ENCODE results near the gene SPANXN2. TPM values are rescaled to one million over a fixed set of nuclear protein-coding genes. Genes with fewer than 3 reads are reported as not detected.
"Not testable (repeated sequence)": the region's sequence is repeated elsewhere in the genome, so short reads cannot be mapped to it uniquely, and the experiment has no call there.

The SPANXN2 gene
- not detected for total RNA-seq
- long read RNA-seq: 0 reads

- H3K4me3 ChIP-seq; H3K4me1 ChIP-seq; intact Hi-C loops (cut with micrococcal nuclease); DNase-seq; H3K27me3 ChIP-seq (ENCODE audit: low read depth); H3K9me3 ChIP-seq (replicated peaks); H3K36me3 ChIP-seq; H3K27ac ChIP-seq (replicated peaks): not testable (repeated sequence)
These were observed at the start of gene SPANXN2 for GRCh38 chrX:143720652-143721051. Gene SPANXN2 (minus strand): TSS chrX:143720752. CDS start chrX:143720668, 84 bp downstream.

GRCh38 chrX:143768976-143769375 is 48.4 kb upstream of the SPANXN2 start:
- DNase-seq: no peak
- Histone ChIP-seq H3K27ac (replicated peaks) (no peak overlapping the region), H3K36me3 (no peaks in the 10 kb centered on the region), H3K4me1 (no peaks in the 10 kb centered on the region), H3K4me3 (no peak overlapping the region), H3K27me3 (ENCODE audit: low read depth) (no peaks in the 10 kb centered on the region), H3K9me3 (replicated peaks) (no peaks in the 10 kb centered on the region)
- no peak for TF ChIP-seq CTCF (IDR thresholded peaks at IDR 0.05; ENCODE audit: borderline replicate concordance)
- intact Hi-C loops (cut with micrococcal nuclease): no loop called here

- H3K27me3 ChIP-seq (ENCODE audit: low read depth); H3K4me1 ChIP-seq; H3K9me3 ChIP-seq (replicated peaks); H3K27ac ChIP-seq (replicated peaks); intact Hi-C loops (cut with micrococcal nuclease); H3K4me3 ChIP-seq; H3K36me3 ChIP-seq; DNase-seq: not testable (repeated sequence)
These were observed 47.2 kb upstream of the SPANXN2 start for GRCh38 chrX:143767789-143768188.

- Histone ChIP-seq H3K4me1 (no peaks in the 10 kb centered on the region), H3K9me3 (replicated peaks) (no peaks in the 10 kb centered on the region), H3K27me3 (ENCODE audit: low read depth) (no peaks in the 10 kb centered on the region), H3K27ac (replicated peaks) (no peak overlapping the region), H3K36me3 (no peaks in the 10 kb centered on the region), H3K4me3 (no peak overlapping the region)
- TF ChIP-seq CTCF (IDR thresholded peaks at IDR 0.05; ENCODE audit: borderline replicate concordance): no peak
- intact Hi-C loops (cut with micrococcal nuclease): no loop called here
- no peak for DNase-seq
These were observed 37.3 kb upstream of the SPANXN2 start for GRCh38 chrX:143757887-143758286.

- no peak for TF ChIP-seq CTCF (IDR thresholded peaks at IDR 0.05; ENCODE audit: borderline replicate concordance)
- intact Hi-C loops (cut with micrococcal nuclease): no loop called here
- Histone ChIP-seq H3K4me3 (no peak overlapping the region), H3K4me1 (no peaks in the 10 kb centered on the region), H3K27ac (replicated peaks) (no peak overlapping the region), H3K9me3 (replicated peaks) (no peaks in the 10 kb centered on the region), H3K36me3 (no peaks in the 10 kb centered on the region), H3K27me3 (ENCODE audit: low read depth) (no peaks in the 10 kb centered on the region)
- no peak for DNase-seq
These were observed 36.8 kb upstream of the SPANXN2 start for GRCh38 chrX:143757375-143757774.

- no peak for DNase-seq
- H3K27me3 ChIP-seq (ENCODE audit: low read depth): no peaks in the 10 kb centered on the region
- H3K9me3 ChIP-seq (replicated peaks): no peaks in the 10 kb centered on the region
- H3K27ac ChIP-seq (replicated peaks): no peak overlapping the region
- H3K4me1 ChIP-seq: no peaks in the 10 kb centered on the region
- no peak for TF ChIP-seq CTCF (IDR thresholded peaks at IDR 0.05; ENCODE audit: borderline replicate concordance)
- no peaks in the 10 kb centered on the region for H3K36me3 ChIP-seq
- no peak overlapping the region for H3K4me3 ChIP-seq
- intact Hi-C loops (cut with micrococcal nuclease): no loop called here
These were observed 33.6 kb upstream of the SPANXN2 start for GRCh38 chrX:143754183-143754582.

- Histone ChIP-seq H3K9me3 (replicated peaks) (no peaks in the 10 kb centered on the region), H3K4me3 (no peak overlapping the region), H3K36me3 (no peaks in the 10 kb centered on the region), H3K4me1 (no peaks in the 10 kb centered on the region), H3K27me3 (ENCODE audit: low read depth) (no peaks in the 10 kb centered on the region), H3K27ac (replicated peaks) (no peak overlapping the region)
- intact Hi-C loops (cut with micrococcal nuclease): no loop called here
- no peak for DNase-seq
- TF ChIP-seq CTCF (IDR thresholded peaks at IDR 0.05; ENCODE audit: borderline replicate concordance): no peak
These were observed 13.3 kb upstream of the SPANXN2 start for GRCh38 chrX:143733866-143734265.
